Natural killer cell (primary cell): Measurements from ENCODE around the gene TMCO4. TPM values are rescaled to one million over a fixed set of nuclear protein-coding genes. Genes with fewer than 3 reads are reported as not detected.

Experiments used
- ATAC-seq, 3 donors: fragments of 150-1000 bp in 2 of 3; fragments of 200-7000 bp in 1 of 3; cut with Tn5 transposase; 1 replicate in 1 of 3; 2 replicates in 2 of 3; pipeline ENCODE4 v1.10.0; 2021; ENCODE audit warnings: mild to moderate bottlenecking in 2 of 3, moderate library complexity in 2 of 3
- DNase-seq, 2 donors: peaks; one replicate each; pipeline versions ENCODE4 v3.0.0 to v3.0.0-alpha.2; 2013 to 2021; ENCODE audit warnings: mixed read lengths in 1 of 2
- H3K27ac ChIP-seq: one replicate; pipeline ENCODE4 v1.5.1; 2013; ENCODE audit warnings: mild to moderate bottlenecking, low read length
- H3K27me3 ChIP-seq: one replicate; pipeline ENCODE4 v1.6.1; 2013; ENCODE audit warnings: low read length; ENCODE audit not compliant: control insufficient read depth, insufficient read depth
- H3K36me3 ChIP-seq: one replicate; pipeline ENCODE4 v1.6.1; 2013; ENCODE audit warnings: low read length; ENCODE audit not compliant: control insufficient read depth, insufficient read depth
- H3K4me1 ChIP-seq: one replicate; pipeline ENCODE4 v1.6.1; 2013; ENCODE audit warnings: low read length; ENCODE audit not compliant: control insufficient read depth, insufficient read depth
- H3K4me3 ChIP-seq: one replicate; pipeline ENCODE4 v1.5.1; 2013; ENCODE audit warnings: low read length
- H3K9me3 ChIP-seq: one replicate; pipeline ENCODE4 v1.6.1; 2013; ENCODE audit warnings: low read length; ENCODE audit not compliant: control insufficient read depth, insufficient read depth
- H3K27ac Mint-ChIP-seq, 2 donors: one replicate each; pipeline ENCODE4 v1.8.0; 2022; ENCODE audit warnings: mild to moderate bottlenecking in 2 of 2, mixed read lengths in 2 of 2, moderate library complexity in 1 of 2
- H3K27me3 Mint-ChIP-seq, 2 donors: one replicate each; pipeline ENCODE4 v1.8.0; 2022; ENCODE audit warnings: low read depth in 2 of 2, mixed read lengths in 2 of 2
- H3K36me3 Mint-ChIP-seq: one replicate; pipeline ENCODE4 v1.8.0; 2022; ENCODE audit warnings: mixed read lengths
- H3K4me1 Mint-ChIP-seq, 2 donors: one replicate each; pipeline ENCODE4 v1.8.0; 2022; ENCODE audit warnings: mixed read lengths in 2 of 2
- H3K4me3 Mint-ChIP-seq: one replicate; pipeline ENCODE4 v1.8.0; 2022; ENCODE audit warnings: mild to moderate bottlenecking, moderate library complexity, mixed read lengths
- H3K9me3 Mint-ChIP-seq, 2 donors: one replicate each; pipeline ENCODE4 v1.8.0; 2022; ENCODE audit warnings: mixed read lengths in 2 of 2
- WGBS: methylation state at CpG from one replicate; pipeline ENCODE4 v1.1.7; 2013; ENCODE audit warnings: missing lambda C conversion rate; ENCODE audit not compliant: insufficient coverage; 5-methylcytosine and 5-hydroxymethylcytosine counted together
- intact Hi-C: fragments of 100-400 bp; cut with micrococcal nuclease; formaldehyde crosslinking; loops from one replicate; pipeline ENCODE4 v1.14.2; 2022
- total RNA-seq, 4 donors: library from RNA; stranded (reverse); fragments of 120-200 nt in 1 of 4; gene quantifications; one replicate each; pipeline versions ENCODE4 v1.2.3 to v1.2.4, GENCODE V29; 2013 to 2022
- TF ChIP-seq, protein P1 (sequence below): fragments of 200-600 bp; IDR thresholded peaks from one replicate; pipeline ENCODE4 v1.8.0; 2022; ENCODE audit warnings: antibody characterized with exemption

The TMCO4 gene
- total RNA-seq, 3 donors from 2014 or later (not counting 1 experiment from before 2014, with no cell fraction given), result 14.2 to 21.5 (median 18.3) TPM

DNA sequence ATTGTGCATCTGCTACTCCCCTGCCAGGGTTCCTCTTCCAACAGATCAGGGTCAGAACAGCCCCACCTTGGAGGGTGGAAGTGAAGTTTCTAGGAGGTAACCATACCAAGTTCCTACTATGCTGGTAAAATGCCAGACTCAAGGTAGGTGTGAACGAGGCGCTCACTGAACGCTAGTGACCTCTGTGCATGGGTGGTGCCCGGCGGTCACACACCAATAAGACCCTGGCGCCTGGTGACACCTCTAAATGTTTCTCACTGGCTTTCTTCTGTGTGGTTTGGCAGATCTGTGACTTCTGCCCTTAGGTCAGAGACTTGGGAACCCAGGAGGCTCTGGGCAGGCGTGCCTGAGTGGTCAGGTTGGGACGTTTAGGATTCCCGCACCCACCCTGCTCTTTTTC, 55.9 kb downstream of the TMCO4 start:
- Histone ChIP-seq H3K9me3 (no peaks in the 10 kb centered on the region), H3K27ac (no peak overlapping the region), H3K27me3 (no peaks in the 10 kb centered on the region), H3K4me1 (no peaks in the 10 kb centered on the region), H3K36me3 (peaks cover 23% of the 10 kb centered on the region), H3K4me3 (no peak overlapping the region)
- H3K27ac Mint-ChIP-seq, result no peak overlapping the region
- TF ChIP-seq, protein P1, sequence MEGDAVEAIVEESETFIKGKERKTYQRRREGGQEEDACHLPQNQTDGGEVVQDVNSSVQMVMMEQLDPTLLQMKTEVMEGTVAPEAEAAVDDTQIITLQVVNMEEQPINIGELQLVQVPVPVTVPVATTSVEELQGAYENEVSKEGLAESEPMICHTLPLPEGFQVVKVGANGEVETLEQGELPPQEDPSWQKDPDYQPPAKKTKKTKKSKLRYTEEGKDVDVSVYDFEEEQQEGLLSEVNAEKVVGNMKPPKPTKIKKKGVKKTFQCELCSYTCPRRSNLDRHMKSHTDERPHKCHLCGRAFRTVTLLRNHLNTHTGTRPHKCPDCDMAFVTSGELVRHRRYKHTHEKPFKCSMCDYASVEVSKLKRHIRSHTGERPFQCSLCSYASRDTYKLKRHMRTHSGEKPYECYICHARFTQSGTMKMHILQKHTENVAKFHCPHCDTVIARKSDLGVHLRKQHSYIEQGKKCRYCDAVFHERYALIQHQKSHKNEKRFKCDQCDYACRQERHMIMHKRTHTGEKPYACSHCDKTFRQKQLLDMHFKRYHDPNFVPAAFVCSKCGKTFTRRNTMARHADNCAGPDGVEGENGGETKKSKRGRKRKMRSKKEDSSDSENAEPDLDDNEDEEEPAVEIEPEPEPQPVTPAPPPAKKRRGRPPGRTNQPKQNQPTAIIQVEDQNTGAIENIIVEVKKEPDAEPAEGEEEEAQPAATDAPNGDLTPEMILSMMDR, result no peak
- DNase-seq (no peak), ATAC-seq (no peak)
- WGBS, result 92% methylated on average over 9 of the region's 9 CpGs
- H3K36me3 Mint-ChIP-seq, result no peaks in the 10 kb centered on the region
- intact Hi-C loops, result no loop called here
- H3K27me3 Mint-ChIP-seq, result no peaks in the 10 kb centered on the region
- no peaks in the 10 kb centered on the region for H3K4me1 Mint-ChIP-seq
- no peak overlapping the region for H3K4me3 Mint-ChIP-seq
- no peaks in the 10 kb centered on the region for H3K9me3 Mint-ChIP-seq

DNA sequence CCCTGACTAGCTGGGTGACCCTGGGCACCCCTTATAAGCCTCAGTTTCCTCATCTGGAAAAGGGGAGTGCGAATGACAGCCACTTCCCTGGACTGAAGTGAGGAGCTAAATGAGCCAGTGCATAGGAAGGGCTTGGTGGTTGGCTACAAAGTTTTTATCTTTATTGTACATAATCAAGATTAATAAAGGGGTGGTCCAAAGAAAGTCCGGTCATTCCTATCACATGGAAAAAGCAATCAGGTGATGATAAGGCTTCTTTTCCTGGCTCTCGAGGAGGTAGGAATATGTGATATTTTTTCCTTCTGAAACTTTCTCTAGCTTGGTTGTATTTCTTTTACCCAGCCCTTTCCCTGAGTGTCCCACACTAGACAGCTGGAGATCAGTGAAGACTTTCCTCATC, 56.5 kb downstream of the TMCO4 start:
- Histone ChIP-seq H3K4me3 (no peak overlapping the region), H3K27ac (no peak overlapping the region), H3K27me3 (no peaks in the 10 kb centered on the region), H3K4me1 (no peaks in the 10 kb centered on the region), H3K36me3 (peaks cover 23% of the 10 kb centered on the region), H3K9me3 (no peaks in the 10 kb centered on the region)
- intact Hi-C loops, result no loop called here
- no peaks in the 10 kb centered on the region for H3K27me3 Mint-ChIP-seq
- TF ChIP-seq, protein P1, result no peak
- no peaks in the 10 kb centered on the region for H3K36me3 Mint-ChIP-seq
- no peak overlapping the region for H3K4me3 Mint-ChIP-seq
- WGBS, result 100% methylated on average over 1 of the region's 3 CpGs
- DNase-seq (no peak), ATAC-seq (no peak)
- H3K4me1 Mint-ChIP-seq, result no peaks in the 10 kb centered on the region
- H3K9me3 Mint-ChIP-seq, result no peaks in the 10 kb centered on the region
- no peak overlapping the region for H3K27ac Mint-ChIP-seq

DNA sequence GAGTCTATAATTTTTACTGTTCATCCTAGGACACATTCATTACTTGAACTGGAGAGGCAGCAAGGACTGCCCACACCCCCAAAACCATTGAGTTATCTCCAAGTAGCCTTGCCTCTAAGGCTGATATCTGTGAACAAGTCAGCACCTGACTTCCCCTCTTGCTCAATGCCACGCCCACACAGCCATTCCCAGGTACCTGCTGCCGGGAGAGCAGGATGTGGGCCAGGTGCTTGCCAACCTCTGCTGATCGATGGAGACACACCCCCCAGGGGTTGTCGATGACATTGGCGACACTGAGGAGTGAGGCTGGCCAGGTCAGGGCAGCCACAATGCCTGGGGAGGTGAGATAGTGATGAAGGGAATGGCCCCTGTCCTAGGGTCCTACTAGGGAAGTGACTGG, 60.1 kb downstream of the TMCO4 start:
- intact Hi-C loops, result no loop called here
- Mint-ChIP-seq H3K9me3 (no peaks in the 10 kb centered on the region), H3K4me1 (no peaks in the 10 kb centered on the region), H3K36me3 (no peaks in the 10 kb centered on the region), H3K27ac (no peak overlapping the region), H3K4me3 (no peak overlapping the region), H3K27me3 (no peaks in the 10 kb centered on the region)
- no peaks in the 10 kb centered on the region for H3K9me3 ChIP-seq
- H3K4me1 ChIP-seq, result no peaks in the 10 kb centered on the region
- H3K27me3 ChIP-seq, result no peaks in the 10 kb centered on the region
- ATAC-seq (no peak), DNase-seq (no peak)
- no peak overlapping the region for H3K27ac ChIP-seq
- peaks cover 11% of the 10 kb centered on the region for H3K36me3 ChIP-seq
- 90% methylated on average over 5 of the region's 5 CpGs for WGBS
- TF ChIP-seq, protein P1, result no peak
- H3K4me3 ChIP-seq, result no peak overlapping the region

DNA sequence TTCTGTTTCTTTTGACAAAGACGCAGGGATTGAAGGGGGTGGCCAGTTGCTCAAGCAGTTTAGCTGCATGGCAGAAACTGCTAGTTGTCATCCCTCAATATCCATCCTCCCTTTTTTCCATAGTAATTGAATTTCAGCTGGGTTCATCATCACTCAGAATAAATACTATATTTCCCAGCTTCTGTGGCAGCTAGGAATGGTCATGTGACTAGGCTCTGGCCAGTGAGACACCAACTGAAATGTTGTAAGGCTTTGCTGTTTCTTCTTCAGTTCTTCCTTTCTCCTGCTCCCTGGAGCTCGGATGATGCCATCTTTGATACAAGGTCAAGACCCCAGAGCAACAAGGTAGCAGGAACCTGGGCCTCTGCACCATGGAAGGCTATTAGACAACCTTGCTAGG, 61.0 kb downstream of the TMCO4 start:
- intact Hi-C loops, result no loop called here
- no peak for ATAC-seq
- Mint-ChIP-seq H3K4me1 (no peaks in the 10 kb centered on the region), H3K36me3 (no peaks in the 10 kb centered on the region), H3K9me3 (no peaks in the 10 kb centered on the region), H3K4me3 (no peak overlapping the region), H3K27me3 (no peaks in the 10 kb centered on the region), H3K27ac (no peak overlapping the region)
- WGBS, result 97% methylated on average over 2 of the region's 2 CpGs
- no peak overlapping the region for H3K27ac ChIP-seq
- TF ChIP-seq, protein P1, result no peak
- no peaks in the 10 kb centered on the region for H3K9me3 ChIP-seq
- no peaks in the 10 kb centered on the region for H3K27me3 ChIP-seq
- no peak overlapping the region for H3K4me3 ChIP-seq
- peaks cover 5% of the 10 kb centered on the region for H3K36me3 ChIP-seq
- DNase-seq, result no peak
- H3K4me1 ChIP-seq, result no peaks in the 10 kb centered on the region
